ENCODE measurements around the gene EVX2. TPM values are rescaled to one million over a fixed set of nuclear protein-coding genes. Genes with fewer than 3 reads are reported as not detected.

Gene EVX2
- polyA plus RNA-seq, 1 experiment = not detected

DNA sequence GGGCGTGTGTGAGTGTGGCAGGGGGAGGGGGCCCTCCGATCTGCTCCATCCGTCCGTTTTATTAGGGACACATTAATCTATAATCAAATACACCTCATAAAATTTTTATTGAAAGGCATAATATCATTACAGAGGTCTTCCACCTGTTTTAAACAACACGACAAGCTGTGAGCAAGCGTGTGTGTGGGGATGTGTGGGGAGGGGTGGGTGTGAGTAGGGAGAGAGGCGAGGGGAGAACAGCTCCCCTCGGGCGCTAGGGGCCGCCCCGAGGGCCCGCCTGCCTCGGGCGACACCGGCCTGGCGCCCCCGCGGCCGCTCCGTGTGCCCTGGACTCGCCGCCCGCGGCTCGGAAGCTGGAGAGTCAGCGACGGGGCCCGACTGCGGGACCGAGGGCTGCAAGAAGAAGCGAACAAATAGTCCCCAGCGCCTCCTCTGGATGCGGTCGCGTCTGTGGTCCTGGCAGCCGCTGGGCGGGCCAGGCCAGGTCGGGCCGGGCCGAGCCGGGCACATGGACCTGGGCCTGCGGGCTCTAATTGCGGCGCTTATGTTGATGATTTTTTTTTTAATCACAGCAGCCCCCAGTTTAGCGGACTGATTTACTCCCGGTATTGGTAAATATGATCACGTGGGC lies 38.4 kb upstream of the EVX2 start:
- ChIA-PET CTCF (interaction anchor here (1.3 to 3.1 kb wide), 2 partner anchors 529 to 692 kb away, joined by 3 to 17 read pairs; no protein-coding TSS in a partner anchor), POLR2A (no interaction called here)
- peaks cover 11% of the 10 kb centered on the region for H3K9me3 ChIP-seq (ENCODE audit: control insufficient read depth, insufficient read depth, low read length)
- DNase-seq (ENCODE audit: low read depth, low spot score) = no peak
- no peak overlapping the region for H3K4me3 ChIP-seq (ENCODE audit: low read depth, low read length)
- TF ChIP-seq, protein P1, sequence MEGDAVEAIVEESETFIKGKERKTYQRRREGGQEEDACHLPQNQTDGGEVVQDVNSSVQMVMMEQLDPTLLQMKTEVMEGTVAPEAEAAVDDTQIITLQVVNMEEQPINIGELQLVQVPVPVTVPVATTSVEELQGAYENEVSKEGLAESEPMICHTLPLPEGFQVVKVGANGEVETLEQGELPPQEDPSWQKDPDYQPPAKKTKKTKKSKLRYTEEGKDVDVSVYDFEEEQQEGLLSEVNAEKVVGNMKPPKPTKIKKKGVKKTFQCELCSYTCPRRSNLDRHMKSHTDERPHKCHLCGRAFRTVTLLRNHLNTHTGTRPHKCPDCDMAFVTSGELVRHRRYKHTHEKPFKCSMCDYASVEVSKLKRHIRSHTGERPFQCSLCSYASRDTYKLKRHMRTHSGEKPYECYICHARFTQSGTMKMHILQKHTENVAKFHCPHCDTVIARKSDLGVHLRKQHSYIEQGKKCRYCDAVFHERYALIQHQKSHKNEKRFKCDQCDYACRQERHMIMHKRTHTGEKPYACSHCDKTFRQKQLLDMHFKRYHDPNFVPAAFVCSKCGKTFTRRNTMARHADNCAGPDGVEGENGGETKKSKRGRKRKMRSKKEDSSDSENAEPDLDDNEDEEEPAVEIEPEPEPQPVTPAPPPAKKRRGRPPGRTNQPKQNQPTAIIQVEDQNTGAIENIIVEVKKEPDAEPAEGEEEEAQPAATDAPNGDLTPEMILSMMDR (IDR thresholded peaks at IDR 0.05; ENCODE audit: low read depth, low read length) = no peak
- peaks cover 92% of the 10 kb centered on the region for H3K27me3 ChIP-seq (ENCODE audit: control insufficient read depth, insufficient read depth, low read length)
- no peak overlapping the region for H3K27ac ChIP-seq (ENCODE audit: low read depth, low read length)

DNA sequence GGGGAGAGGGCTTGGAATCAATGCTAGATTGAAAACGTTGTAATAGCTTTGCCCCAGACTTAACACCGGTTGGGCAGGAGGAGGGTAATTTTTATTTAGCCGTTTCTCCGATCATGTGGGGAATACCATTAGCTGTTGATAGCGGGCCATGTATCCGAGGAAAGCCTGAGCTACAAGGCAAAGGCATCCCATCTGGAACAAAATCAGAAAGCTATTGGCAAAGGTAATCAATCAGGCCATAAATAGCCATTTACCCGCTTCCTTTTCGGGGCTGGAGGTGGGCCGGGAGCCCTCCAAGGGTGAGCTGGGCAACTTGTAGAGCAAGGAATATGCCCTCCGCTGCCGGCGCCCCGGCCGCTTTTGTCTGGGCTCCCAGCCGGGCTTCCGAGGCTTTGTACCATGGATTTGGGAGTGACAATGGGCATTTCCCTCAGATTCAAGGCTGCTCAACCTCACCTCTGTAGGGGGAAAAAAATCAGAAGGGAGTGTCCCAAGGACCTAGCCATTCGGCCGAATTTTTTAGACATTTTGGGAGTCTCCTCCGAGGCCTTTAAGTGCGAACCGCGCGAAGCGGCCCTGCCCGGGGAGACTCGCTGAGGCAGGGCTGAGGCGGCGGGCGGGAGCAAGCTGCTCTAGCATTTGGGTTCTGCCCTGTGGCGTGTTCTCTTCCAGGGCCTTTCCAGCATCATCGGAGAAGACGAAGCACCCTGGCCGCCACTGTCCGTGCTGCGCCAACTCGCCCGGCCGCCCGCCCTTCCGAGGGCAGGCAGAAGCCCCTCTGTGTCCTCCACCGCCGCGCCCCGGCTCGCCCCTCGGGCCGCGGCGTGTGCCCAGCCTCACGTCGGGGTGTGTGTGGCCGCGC lies 37.7 kb upstream of the EVX2 start:
- peaks cover 94% of the 10 kb centered on the region for H3K27me3 ChIP-seq (ENCODE audit: control insufficient read depth, insufficient read depth, low read length)
- POLR2A ChIA-PET = no interaction called here
- no peak overlapping the region for H3K27ac ChIP-seq (ENCODE audit: low read depth, low read length)
- peaks cover 15% of the 10 kb centered on the region for H3K9me3 ChIP-seq (ENCODE audit: control insufficient read depth, insufficient read depth, low read length)
- DNase-seq (ENCODE audit: low read depth, low spot score) = no peak
- TF ChIP-seq, protein P1 (IDR thresholded peaks at IDR 0.05; ENCODE audit: low read depth, low read length) = no peak
- no peak overlapping the region for H3K4me3 ChIP-seq (ENCODE audit: low read depth, low read length)
- CTCF ChIA-PET = interaction anchor here (0.8 to 3.1 kb wide), 8 partner anchors 11 to 693 kb away, joined by 3 to 17 read pairs (median 4); no protein-coding TSS in a partner anchor

DNA sequence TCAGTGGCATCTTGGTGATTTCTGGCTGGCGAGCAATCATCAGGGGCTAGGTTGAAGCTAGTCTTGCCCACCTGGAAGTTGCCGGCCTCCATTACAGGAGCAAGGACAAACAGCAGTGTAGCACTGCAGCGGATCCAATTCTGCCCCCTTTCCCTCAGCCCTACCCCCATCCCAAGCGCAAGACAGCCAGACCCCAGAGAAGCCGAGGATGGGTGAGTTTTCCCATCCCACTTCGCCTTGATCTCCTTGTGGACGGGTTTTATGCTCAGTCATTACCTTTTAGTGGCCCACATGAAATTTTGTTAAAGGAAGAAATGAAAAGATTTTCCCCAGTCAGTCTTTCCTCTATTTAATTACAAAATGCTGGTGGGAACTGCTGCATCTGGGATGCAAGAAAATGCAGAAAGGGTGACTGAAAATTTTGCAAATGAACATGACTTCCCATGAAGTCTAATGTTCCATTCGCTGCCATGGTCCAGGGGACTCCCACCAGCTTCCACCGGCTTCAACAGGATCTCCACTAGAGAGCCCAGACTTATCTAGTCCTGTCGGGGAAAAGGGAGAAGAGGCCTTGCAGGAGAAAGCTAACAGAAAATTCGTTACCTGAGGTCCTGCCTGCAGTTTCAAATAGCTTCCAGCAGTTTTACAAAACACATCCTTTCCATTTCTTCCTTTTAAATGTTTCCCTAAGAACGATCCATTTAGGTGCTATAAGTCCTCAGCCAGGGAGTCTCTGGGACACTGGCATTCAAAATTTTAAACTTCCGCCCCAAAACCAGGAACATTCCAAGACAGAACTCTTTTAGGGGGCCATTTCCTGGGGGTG lies 36.8 kb upstream of the EVX2 start:
- Histone ChIP-seq H3K9me3 (ENCODE audit: control insufficient read depth, insufficient read depth, low read length) (peaks cover 23% of the 10 kb centered on the region), H3K27ac (ENCODE audit: low read depth, low read length) (no peak overlapping the region), H3K4me3 (ENCODE audit: low read depth, low read length) (no peak overlapping the region), H3K27me3 (ENCODE audit: control insufficient read depth, insufficient read depth, low read length) (peaks cover 94% of the 10 kb centered on the region)
- ChIA-PET POLR2A (no interaction called here), CTCF (interaction anchor here (0.8 to 3.1 kb wide), 8 partner anchors 10 to 531 kb away, joined by 3 to 17 read pairs (median 4); no protein-coding TSS in a partner anchor)
- TF ChIP-seq, protein P1 (IDR thresholded peaks at IDR 0.05; ENCODE audit: low read depth, low read length) = no peak
- no peak for DNase-seq (ENCODE audit: low read depth, low spot score)

DNA sequence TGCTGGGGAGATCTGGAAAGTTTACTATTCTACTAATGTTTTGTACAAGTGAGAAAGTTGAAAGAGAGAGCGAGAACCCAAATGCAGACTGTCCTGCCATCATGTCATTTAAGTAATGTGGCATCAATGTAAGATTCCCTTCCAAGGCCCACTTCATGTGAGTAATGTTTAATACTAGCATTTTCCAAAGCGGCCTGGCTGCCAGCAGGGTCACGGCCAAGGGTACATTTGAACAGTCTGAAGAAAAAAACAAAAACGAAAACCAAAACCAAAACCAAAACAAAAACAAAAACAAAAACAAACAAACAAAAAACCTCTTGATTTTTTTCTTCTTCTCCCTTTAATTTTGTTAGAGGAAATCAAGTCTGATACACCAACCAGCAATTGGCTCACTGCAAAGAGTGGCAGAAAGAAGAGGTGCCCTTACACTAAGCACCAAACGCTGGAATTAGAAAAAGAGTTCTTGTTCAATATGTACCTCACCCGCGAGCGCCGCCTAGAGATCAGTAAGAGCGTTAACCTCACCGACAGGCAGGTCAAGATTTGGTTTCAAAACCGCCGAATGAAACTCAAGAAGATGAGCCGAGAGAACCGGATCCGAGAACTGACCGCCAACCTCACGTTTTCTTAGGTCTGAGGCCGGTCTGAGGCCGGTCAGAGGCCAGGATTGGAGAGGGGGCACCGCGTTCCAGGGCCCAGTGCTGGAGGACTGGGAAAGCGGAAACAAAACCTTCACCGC lies 35.0 kb upstream of the EVX2 start:
- Histone ChIP-seq H3K27ac (ENCODE audit: low read depth, low read length) (no peak overlapping the region), H3K4me3 (ENCODE audit: low read depth, low read length) (no peak overlapping the region), H3K27me3 (ENCODE audit: control insufficient read depth, insufficient read depth, low read length) (peaks cover 94% of the 10 kb centered on the region), H3K9me3 (ENCODE audit: control insufficient read depth, insufficient read depth, low read length) (peaks cover 23% of the 10 kb centered on the region)
- TF ChIP-seq, protein P1 (IDR thresholded peaks at IDR 0.05; ENCODE audit: low read depth, low read length) = peak; percentile 36
- ChIA-PET CTCF (no interaction called here), POLR2A (no interaction called here)
- DNase-seq (ENCODE audit: low read depth, low spot score) = no peak
